ENCODE results near the gene PEAK1.

GRCh38 chr15:77144026-77144425 lies 275.9 kb downstream of the PEAK1 start:
- no peak for TF ChIP-seq GATA2 (IDR thresholded peaks at IDR 0.05; ENCODE audit: low read depth, low read length)
- TF ChIP-seq GATA3 (IDR thresholded peaks at IDR 0.05; ENCODE audit: low read depth, low read length), result no peak

All from SH-SY5Y (cell line).